Measurements from ENCODE around the gene TRMT6.

DNA sequence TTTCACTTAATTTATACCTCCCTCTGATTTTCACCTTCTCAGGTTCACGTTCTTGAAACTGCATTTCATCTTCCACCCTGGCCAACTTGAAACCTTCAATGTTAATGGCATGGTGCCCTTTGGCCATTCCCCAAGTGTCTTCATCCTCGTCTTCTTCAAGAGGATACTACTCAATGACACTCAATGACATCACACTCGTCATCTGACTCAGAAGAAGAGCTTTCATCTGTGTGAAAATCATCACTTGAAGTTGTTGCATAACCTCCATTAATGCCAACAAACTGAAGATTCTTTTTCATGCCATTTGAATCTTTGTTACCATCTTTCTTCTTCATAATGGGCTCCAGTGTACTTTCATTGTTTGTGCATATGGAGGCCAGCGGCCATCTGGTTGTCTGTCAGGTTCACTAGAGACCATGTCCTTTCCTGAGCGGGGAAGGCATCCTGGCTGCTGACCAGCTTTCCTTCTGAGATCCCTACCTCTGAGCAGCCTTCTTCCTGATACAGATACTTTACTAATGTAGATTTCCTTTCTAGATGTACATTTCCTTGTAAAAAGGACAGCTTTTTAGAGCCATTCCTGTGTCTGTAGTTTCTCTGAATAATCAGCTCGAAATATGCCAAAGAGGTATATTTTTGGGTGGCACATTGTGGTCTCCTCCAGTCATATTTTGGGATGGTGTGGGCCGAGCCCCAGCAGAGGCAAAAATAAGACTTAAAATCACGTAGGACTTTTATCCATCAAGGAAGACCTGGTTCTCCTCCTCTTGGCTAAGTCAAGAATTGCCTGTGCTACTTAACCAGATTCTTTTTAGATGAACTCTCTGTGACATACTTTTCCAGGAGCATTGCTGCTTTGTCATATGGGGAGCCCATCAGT is 21.3 kb downstream of the TRMT6 start:
- TF ChIP-seq, protein P1, sequence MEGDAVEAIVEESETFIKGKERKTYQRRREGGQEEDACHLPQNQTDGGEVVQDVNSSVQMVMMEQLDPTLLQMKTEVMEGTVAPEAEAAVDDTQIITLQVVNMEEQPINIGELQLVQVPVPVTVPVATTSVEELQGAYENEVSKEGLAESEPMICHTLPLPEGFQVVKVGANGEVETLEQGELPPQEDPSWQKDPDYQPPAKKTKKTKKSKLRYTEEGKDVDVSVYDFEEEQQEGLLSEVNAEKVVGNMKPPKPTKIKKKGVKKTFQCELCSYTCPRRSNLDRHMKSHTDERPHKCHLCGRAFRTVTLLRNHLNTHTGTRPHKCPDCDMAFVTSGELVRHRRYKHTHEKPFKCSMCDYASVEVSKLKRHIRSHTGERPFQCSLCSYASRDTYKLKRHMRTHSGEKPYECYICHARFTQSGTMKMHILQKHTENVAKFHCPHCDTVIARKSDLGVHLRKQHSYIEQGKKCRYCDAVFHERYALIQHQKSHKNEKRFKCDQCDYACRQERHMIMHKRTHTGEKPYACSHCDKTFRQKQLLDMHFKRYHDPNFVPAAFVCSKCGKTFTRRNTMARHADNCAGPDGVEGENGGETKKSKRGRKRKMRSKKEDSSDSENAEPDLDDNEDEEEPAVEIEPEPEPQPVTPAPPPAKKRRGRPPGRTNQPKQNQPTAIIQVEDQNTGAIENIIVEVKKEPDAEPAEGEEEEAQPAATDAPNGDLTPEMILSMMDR (IDR thresholded peaks at IDR 0.05), result no peak
- TF ChIP-seq POLR2A (IDR thresholded peaks at IDR 0.05), result no peak
